IMR-90 (cell line): ENCODE measurements around the gene TOM1L1. TPM values are rescaled to one million over a fixed set of nuclear protein-coding genes. Genes with fewer than 3 reads are reported as not detected.

Experiments
- ATAC-seq: fragments of 200-7000 bp; cut with Tn5 transposase; 2 replicates; pipeline ENCODE4 v1.9.1; 2020; ENCODE audit warnings: low read depth, mild to moderate bottlenecking, moderate library complexity
- BruUV-seq: library from RNA; stranded (reverse); fragments of 400-500 nt; replicated peaks from 2 replicates; lab custom pipeline; 2021; lab: Mats Ljungman, UMichigan
- CTCF ChIA-PET: fragments of 300-600 bp; formaldehyde crosslinking; extraction: SDS; loops from one replicate; lab custom pipeline; 2021; ENCODE audit warnings: antibody characterized with exemption; lab: Yijun Ruan, JAX
- POLR2A ChIA-PET: fragments of 300-600 bp; sonication (Branson Sonifier 250); formaldehyde crosslinking; loops from one replicate; lab custom pipeline; 2022; ENCODE audit warnings: antibody characterized with exemption; ENCODE audit not compliant: unreplicated experiment; lab: Charles Lee
- DNase-seq: peaks from one replicate; pipeline ENCODE4 v3.0.0; 2013
- H2AFZ ChIP-seq: replicated peaks from 2 replicates; pipeline ENCODE3; 2013; ENCODE audit warnings: low read length, mild to moderate bottlenecking; ENCODE audit not compliant: poor library complexity
- H2AK5ac ChIP-seq: 2 replicates; pipeline ENCODE4 v1.6.1; 2013; ENCODE audit warnings: low read depth, low read length, inconsistent platforms
- H2AK9ac ChIP-seq: replicated peaks from 2 replicates; pipeline ENCODE3; 2013; ENCODE audit warnings: mild to moderate bottlenecking, low read depth, low read length, moderate library complexity; ENCODE audit not compliant: poor library complexity
- H2BK120ac ChIP-seq: 2 replicates; pipeline ENCODE4 v1.6.1; 2013; ENCODE audit warnings: low read depth, low read length, inconsistent platforms
- H2BK15ac ChIP-seq: 3 replicates; pipeline ENCODE4 v1.6.1; 2013; ENCODE audit warnings: low read depth, low read length, inconsistent platforms
- H2BK20ac ChIP-seq: 2 replicates; pipeline ENCODE4 v1.6.1; 2013; ENCODE audit warnings: low read depth, mild to moderate bottlenecking, inconsistent platforms, low read length, moderate library complexity
- H2BK5ac ChIP-seq: 2 replicates; pipeline ENCODE4 v1.6.1; 2013; ENCODE audit warnings: mild to moderate bottlenecking, low read depth, low read length, inconsistent platforms; ENCODE audit not compliant: poor library complexity, severe bottlenecking
- H3K14ac ChIP-seq: replicated peaks from 2 replicates; pipeline ENCODE4 v1.6.1; 2013; ENCODE audit warnings: low read depth, low read length, inconsistent platforms
- H3K18ac ChIP-seq: 2 replicates; pipeline ENCODE4 v1.6.1; 2013; ENCODE audit warnings: low read depth, low read length, control low read depth
- H3K23ac ChIP-seq: 2 replicates; pipeline ENCODE4 v1.6.1; 2013; ENCODE audit warnings: low read depth, low read length, inconsistent platforms
- H3K27ac ChIP-seq: 2 replicates; pipeline ENCODE4 v1.5.1; 2013; ENCODE audit warnings: mild to moderate bottlenecking, control low read depth, low read length; ENCODE audit not compliant: insufficient read depth
- H3K27me3 ChIP-seq: 2 replicates; pipeline ENCODE4 v1.6.1; 2013; ENCODE audit warnings: low read length; ENCODE audit not compliant: control insufficient read depth, insufficient read depth
- H3K36me3 ChIP-seq: 2 replicates; pipeline ENCODE4 v1.6.1; 2013; ENCODE audit warnings: low read length, mixed read lengths; ENCODE audit not compliant: control insufficient read depth, insufficient read depth
- H3K4ac ChIP-seq: 2 replicates; pipeline ENCODE4 v1.6.1; 2013; ENCODE audit warnings: low read depth, low read length, inconsistent platforms
- H3K4me1 ChIP-seq: 2 replicates; pipeline ENCODE4 v1.6.1; 2013; ENCODE audit warnings: low read length, mixed read lengths; ENCODE audit not compliant: control insufficient read depth, insufficient read depth
- H3K4me2 ChIP-seq: 2 replicates; pipeline ENCODE4 v1.6.1; 2013; ENCODE audit warnings: low read depth, mild to moderate bottlenecking, control low read depth, low read length, moderate library complexity
- H3K4me3 ChIP-seq: 2 replicates; pipeline ENCODE4 v1.5.1; 2013; ENCODE audit warnings: low read depth, mild to moderate bottlenecking, control low read depth, low read length, moderate library complexity; ENCODE audit not compliant: insufficient read depth
- H3K56ac ChIP-seq: 2 replicates; pipeline ENCODE4 v1.6.1; 2013; ENCODE audit warnings: low read length, inconsistent platforms; ENCODE audit not compliant: insufficient read depth; ENCODE audit errors: extremely low read depth
- H3K79me1 ChIP-seq, 2 experiments: 2 replicates each; pipeline ENCODE4 v1.6.1; 2013; ENCODE audit warnings: low read length in 2 of 2, inconsistent platforms in 1 of 2, low read depth in 1 of 2
- H3K9ac ChIP-seq: 2 replicates; pipeline ENCODE4 v1.6.1; 2013; ENCODE audit warnings: low read depth, low read length, control low read depth
- H3K9me1 ChIP-seq: 2 replicates; pipeline ENCODE4 v1.6.1; 2013; ENCODE audit warnings: low read length, inconsistent platforms; ENCODE audit not compliant: insufficient read depth
- H3K9me3 ChIP-seq: 2 replicates; pipeline ENCODE4 v1.6.1; 2013; ENCODE audit warnings: low read length; ENCODE audit not compliant: control insufficient read depth, insufficient read depth
- H4K20me1 ChIP-seq: 2 replicates; pipeline ENCODE4 v1.6.1; 2013; ENCODE audit warnings: low read length, inconsistent platforms; ENCODE audit not compliant: insufficient read depth
- H4K5ac ChIP-seq: 2 replicates; pipeline ENCODE4 v1.6.1; 2013; ENCODE audit warnings: mild to moderate bottlenecking, low read depth, low read length, control low read depth
- H4K8ac ChIP-seq, 2 experiments: 2 replicates each; pipeline ENCODE4 v1.6.1; 2013; ENCODE audit warnings: low read depth in 2 of 2, low read length in 2 of 2, control low read depth in 1 of 2, inconsistent platforms in 1 of 2
- H4K91ac ChIP-seq: 2 replicates; pipeline ENCODE4 v1.6.1; 2013; ENCODE audit warnings: low read depth, low read length, inconsistent platforms; ENCODE audit not compliant: insufficient read depth
- BHLHE40 ChIP-seq: fragments of 150-350 bp; IDR thresholded peaks from 2 replicates; pipeline ENCODE4 v1.6.1; 2016; ENCODE audit warnings: mild to moderate bottlenecking, low read depth, low read length
- CTCF ChIP-seq: conservative IDR thresholded peaks from 2 replicates; pipeline ENCODE4 v1.5.1; 2012; ENCODE audit warnings: mild to moderate bottlenecking, low read depth, low read length, improper control_type of control experiment
- MAZ ChIP-seq: IDR thresholded peaks from 2 replicates; pipeline ENCODE4 v1.6.1; 2012; ENCODE audit warnings: low read depth, mild to moderate bottlenecking, low read length, improper control_type of control experiment, moderate library complexity, borderline replicate concordance
- MXI1 ChIP-seq: IDR thresholded peaks from 2 replicates; pipeline ENCODE4 v1.6.1; 2012; ENCODE audit warnings: low read depth, mild to moderate bottlenecking, low read length, moderate library complexity, borderline replicate concordance
- SMC3 ChIP-seq: fragments of 150-350 bp; IDR thresholded peaks from 2 replicates; pipeline ENCODE4 v1.6.1; 2016; ENCODE audit warnings: low read depth, mild to moderate bottlenecking, antibody characterized with exemption, low read length, moderate library complexity
- USF2 ChIP-seq: fragments of 150-350 bp; IDR thresholded peaks from 2 replicates; pipeline ENCODE4 v1.6.1; 2017; ENCODE audit warnings: mild to moderate bottlenecking, antibody characterized with exemption, low read length, low read depth
- WGBS, 2 experiments: methylation state at CpG; one replicate each; pipeline versions ENCODE4 v1.1.5 to v1.1.7; 2013; ENCODE audit warnings: missing lambda C conversion rate in 2 of 2; ENCODE audit not compliant: insufficient read length in 1 of 2; ENCODE audit errors: extremely low coverage in 2 of 2; 5-methylcytosine and 5-hydroxymethylcytosine counted together
- dilution Hi-C: fragments of 300-500 bp; cut with HindIII; formaldehyde crosslinking; loops from one replicate; pipeline ENCODE4 v1.14.3; 2018; ENCODE audit warnings: low sequenced_read_pairs; ENCODE audit not compliant: unreplicated experiment
- in situ Hi-C: fragments of 300-500 bp; cut with MboI; formaldehyde crosslinking; loops from 3 replicates; pipeline ENCODE4 v1.14.3; 2019; ENCODE audit warnings: low sequenced_read_pairs, inconsistent platforms, mixed read lengths
- intact Hi-C: fragments of 100-400 bp; cut with micrococcal nuclease; formaldehyde crosslinking; loops from 2 replicates; pipeline ENCODE4 v1.10.0; 2022
- polyA plus RNA-seq, 3 experiments: library from polyadenylated mRNA; depleted of rRNA; stranded (reverse); fragments of >200 nt; gene quantifications; 2 replicates each; pipeline ENCODE4 v1.2.3, GENCODE V29; 2012; ENCODE audit warnings: low replicate concordance in 1 of 3
- total RNA-seq: library from RNA; depleted of rRNA; stranded (reverse); fragments of >200 nt; gene quantifications from 2 replicates; pipeline ENCODE4 v1.2.3, GENCODE V29; 2012

Gene TOM1L1
- total and polyA plus RNA-seq, 2 of the 4 experiments (the other 2 are of a cell fraction) = 13.0 to 20.1 TPM

GRCh38 chr17:54899201-54899600, 1.5 kb upstream of the TOM1L1 start:
- peaks cover 16% of the 10 kb centered on the region for H3K27me3 ChIP-seq
- H2AK9ac ChIP-seq = no peak overlapping the region
- no peak overlapping the region for H3K4ac ChIP-seq
- H3K4me2 ChIP-seq = no peak overlapping the region
- ChIA-PET CTCF (interaction anchor here (1.2 kb wide), 1 partner anchor 9 kb away, joined by 3 read pairs; no protein-coding TSS in a partner anchor), POLR2A (no interaction called here)
- H2BK120ac ChIP-seq = no peak overlapping the region
- no peak overlapping the region for H4K8ac ChIP-seq
- WGBS, 2 experiments = no CpG with 5 or more reads among the region's 3 CpGs
- H3K4me1 ChIP-seq = no peaks in the 10 kb centered on the region
- no peak overlapping the region for H2AFZ ChIP-seq
- H2BK15ac ChIP-seq = no peak overlapping the region
- no peak for DNase-seq
- no peak overlapping the region for H2AK5ac ChIP-seq
- no peak overlapping the region for H3K18ac ChIP-seq
- peaks cover 10 to 11% of the 10 kb centered on the region in 2 experiments for H3K79me1 ChIP-seq
- no peak overlapping the region for H3K14ac ChIP-seq
- in situ Hi-C loops = no loop called here
- no peaks in the 10 kb centered on the region for H3K36me3 ChIP-seq
- intact Hi-C loops = no loop called here
- H3K9ac ChIP-seq = no peak overlapping the region
- H3K9me3 ChIP-seq = no peaks in the 10 kb centered on the region
- ATAC-seq = no peak
- BruUV-seq = no TSS peak
- H2BK20ac ChIP-seq = no peak overlapping the region
- H4K5ac ChIP-seq = no peak overlapping the region
- TF ChIP-seq BHLHE40 = no peak
- no peak for TF ChIP-seq SMC3
- TF ChIP-seq MAZ = no peak
- TF ChIP-seq USF2 = no peak
- no peak for TF ChIP-seq MXI1
- TF ChIP-seq CTCF = no peak
- H4K20me1 ChIP-seq = no peaks in the 10 kb centered on the region
- dilution Hi-C loops = no loop called here
- H3K23ac ChIP-seq = no peak overlapping the region
- no peak overlapping the region for H2BK5ac ChIP-seq
- no peak overlapping the region for H3K56ac ChIP-seq
- H3K27ac ChIP-seq = no peak overlapping the region
- no peak overlapping the region for H4K91ac ChIP-seq
- no peak overlapping the region for H3K4me3 ChIP-seq
- H3K9me1 ChIP-seq = peaks cover 4% of the 10 kb centered on the region; the same call in 1 of the 2 replicates
